Fibroblast of lung (primary cell): ENCODE measurements around the gene ZNF275. TPM values are rescaled to one million over a fixed set of nuclear protein-coding genes. Genes with fewer than 3 reads are reported as not detected.

ENCODE experiments used
- DNase-seq, 2 donors: peaks; one replicate each; pipeline versions ENCODE4 v3.0.0 to v3.0.0-alpha.2; 2010; ENCODE audit warnings: low read depth in 2 of 2
- H2AFZ ChIP-seq: 2 replicates; pipeline ENCODE4 v1.5.1; 2012; ENCODE audit warnings: low read length, control low read depth, inconsistent platforms
- H3K27ac ChIP-seq: 2 replicates; pipeline ENCODE4 v1.5.1; 2011; ENCODE audit warnings: low read length, control low read depth; ENCODE audit not compliant: insufficient read depth
- H3K27me3 ChIP-seq: 2 replicates; pipeline ENCODE4 v1.5.1; 2011; ENCODE audit warnings: mild to moderate bottlenecking, low read length; ENCODE audit not compliant: control insufficient read depth, insufficient read depth
- H3K36me3 ChIP-seq: 2 replicates; pipeline ENCODE4 v1.5.1; 2011; ENCODE audit warnings: low read length; ENCODE audit not compliant: control insufficient read depth, insufficient read depth
- H3K4me1 ChIP-seq: 2 replicates; pipeline ENCODE4 v1.5.1; 2011; ENCODE audit warnings: low read length; ENCODE audit not compliant: control insufficient read depth, insufficient read depth; ENCODE audit errors: extremely low read depth
- H3K4me2 ChIP-seq: 2 replicates; pipeline ENCODE4 v1.5.1; 2011; ENCODE audit warnings: low read length, control low read depth; ENCODE audit not compliant: insufficient read depth; ENCODE audit errors: extremely low read depth
- H3K4me3 ChIP-seq, 4 experiments: fragments of 200-600 bp in 1 of 4; sonication (generic) in 1 of 4; replicated peaks in 1 of 4; 2 replicates each; pipeline ENCODE4 v1.5.1; 2011 to 2016; ENCODE audit warnings: low read length in 4 of 4, low read depth in 3 of 4, mild to moderate bottlenecking in 3 of 4, control low read depth in 2 of 4, inconsistent platforms in 1 of 4, mixed read lengths in 1 of 4; ENCODE audit not compliant: insufficient read depth in 1 of 4; ENCODE audit errors: control extremely low read depth in 1 of 4
- H3K79me2 ChIP-seq: 2 replicates; pipeline ENCODE4 v1.5.1; 2012; ENCODE audit warnings: mild to moderate bottlenecking, low read length, inconsistent platforms; ENCODE audit not compliant: control insufficient read depth, insufficient read depth
- H3K9ac ChIP-seq: 2 replicates; pipeline ENCODE4 v1.5.1; 2011; ENCODE audit warnings: mild to moderate bottlenecking, low read length, control low read depth; ENCODE audit not compliant: insufficient read depth
- H3K9me3 ChIP-seq: 2 replicates; pipeline ENCODE4 v1.5.1; 2012; ENCODE audit warnings: low read depth, low read length; ENCODE audit not compliant: control insufficient read depth, insufficient read depth
- H4K20me1 ChIP-seq: 2 replicates; pipeline ENCODE4 v1.5.1; 2011; ENCODE audit warnings: low read length; ENCODE audit not compliant: control insufficient read depth, insufficient read depth; ENCODE audit errors: extremely low read depth
- EZH2 ChIP-seq: IDR thresholded peaks from 2 replicates; pipeline ENCODE4 v1.5.1; 2012; ENCODE audit warnings: low read length, control low read depth, mild to moderate bottlenecking; ENCODE audit errors: missing control alignments
- polyA plus RNA-seq, 2 donors: library from polyadenylated mRNA; depleted of rRNA in 1 of 2; stranded (reverse) in 1 of 2; unstranded in 1 of 2; fragments of >200 nt; gene quantifications; 2 replicates each; pipeline ENCODE4 v1.2.1, GENCODE V29; 2011 to 2012; ENCODE audit warnings: missing spikeins in 1 of 2
- total RNA-seq: library from RNA; depleted of rRNA; stranded (reverse); fragments of >200 nt; gene quantifications from 2 replicates; pipeline ENCODE4 v1.2.1, GENCODE V29; 2014
- TF ChIP-seq, protein P1 (sequence below), 2 donors: IDR thresholded peaks in 1 of 2; conservative IDR thresholded peaks in 1 of 2; 1 replicate in 1 of 2; 2 replicates in 1 of 2; pipeline ENCODE4 v1.5.1; 2011 to 2012; ENCODE audit warnings: low read length in 2 of 2, control low read depth in 1 of 2, inconsistent platforms in 1 of 2, low read depth in 1 of 2, mild to moderate bottlenecking in 1 of 2

Gene ZNF275
- total and polyA plus RNA-seq, 2 donors (not counting 1 experiment from before 2014, with no cell fraction given) = 6.3 to 12.2 TPM

DNA sequence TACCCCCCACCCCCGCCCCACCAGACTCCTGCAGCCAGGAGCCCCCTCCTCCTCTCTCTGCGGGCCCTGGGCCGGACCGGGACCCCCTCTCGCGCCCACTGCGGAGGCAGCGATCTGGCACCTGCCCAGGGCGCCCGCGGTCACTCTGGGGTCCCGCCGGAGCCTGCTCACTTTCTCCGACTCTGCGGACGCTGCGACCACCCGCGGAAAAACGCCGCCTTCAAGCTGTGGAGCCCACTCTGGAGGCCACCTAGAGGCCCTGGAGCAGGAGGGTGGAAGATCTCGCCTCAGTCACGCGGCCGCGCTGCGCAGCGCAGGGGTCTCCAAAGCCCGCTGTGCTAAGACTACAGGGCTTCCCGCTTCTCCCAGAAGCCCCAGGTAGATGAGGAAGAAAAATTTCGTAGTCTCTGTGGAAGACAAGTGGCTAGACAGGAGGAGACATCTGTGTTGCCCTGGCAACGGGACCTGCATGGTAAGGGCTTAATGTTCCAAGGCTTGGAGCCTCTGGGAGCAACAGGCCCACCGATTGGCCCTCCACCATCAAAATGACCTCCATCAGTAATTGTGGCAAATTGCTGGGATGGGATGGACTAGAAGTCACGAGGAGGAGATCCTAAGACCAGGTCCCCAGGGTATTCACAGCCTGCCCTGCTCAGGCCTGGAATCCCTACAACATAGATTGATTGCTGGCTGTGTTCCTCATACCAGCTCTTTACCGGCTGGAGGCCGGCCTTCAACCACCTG lies 12.4 kb upstream of the ZNF275 start, which contains the start of gene PNMA6F:
Gene PNMA6F, minus strand, starts transcription at position 387 of the 744 bp plus-strand sequence. CDS start 1,093 bp downstream, outside the sequence.
- H3K79me2 ChIP-seq = no peaks in the 10 kb centered on the region
- H3K9me3 ChIP-seq = no peaks in the 10 kb centered on the region
- no peak within 1 kb of the TSS for H2AFZ ChIP-seq
- H3K27me3 ChIP-seq = no peaks in the 10 kb centered on the region
- no peak for TF ChIP-seq EZH2
- TF ChIP-seq, protein P1, sequence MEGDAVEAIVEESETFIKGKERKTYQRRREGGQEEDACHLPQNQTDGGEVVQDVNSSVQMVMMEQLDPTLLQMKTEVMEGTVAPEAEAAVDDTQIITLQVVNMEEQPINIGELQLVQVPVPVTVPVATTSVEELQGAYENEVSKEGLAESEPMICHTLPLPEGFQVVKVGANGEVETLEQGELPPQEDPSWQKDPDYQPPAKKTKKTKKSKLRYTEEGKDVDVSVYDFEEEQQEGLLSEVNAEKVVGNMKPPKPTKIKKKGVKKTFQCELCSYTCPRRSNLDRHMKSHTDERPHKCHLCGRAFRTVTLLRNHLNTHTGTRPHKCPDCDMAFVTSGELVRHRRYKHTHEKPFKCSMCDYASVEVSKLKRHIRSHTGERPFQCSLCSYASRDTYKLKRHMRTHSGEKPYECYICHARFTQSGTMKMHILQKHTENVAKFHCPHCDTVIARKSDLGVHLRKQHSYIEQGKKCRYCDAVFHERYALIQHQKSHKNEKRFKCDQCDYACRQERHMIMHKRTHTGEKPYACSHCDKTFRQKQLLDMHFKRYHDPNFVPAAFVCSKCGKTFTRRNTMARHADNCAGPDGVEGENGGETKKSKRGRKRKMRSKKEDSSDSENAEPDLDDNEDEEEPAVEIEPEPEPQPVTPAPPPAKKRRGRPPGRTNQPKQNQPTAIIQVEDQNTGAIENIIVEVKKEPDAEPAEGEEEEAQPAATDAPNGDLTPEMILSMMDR (conservative IDR thresholded peaks at IDR 0.05 in 1 of 2, IDR thresholded peaks at IDR 0.05 in 1 of 2; ENCODE audit: low read depth in 1 of 2, low read length in 2 of 2) = no peak
- no peak within 1 kb of the TSS for H3K9ac ChIP-seq
- H3K4me2 ChIP-seq = no peak within 1 kb of the TSS
- DNase-seq = no peak
- H3K36me3 ChIP-seq = no peaks in the 10 kb centered on the region
- no peaks in the 10 kb centered on the region for H4K20me1 ChIP-seq
- no peak within 1 kb of the TSS for H3K27ac ChIP-seq
- no peak within 1 kb of the TSS for H3K4me3 ChIP-seq
- no peaks in the 10 kb centered on the region for H3K4me1 ChIP-seq

GRCh38 chrX:153327561-153327960 lies 6.4 kb upstream of the ZNF275 start:
- H3K4me3 ChIP-seq = no peak overlapping the region
- no peak overlapping the region for H3K27ac ChIP-seq
- no peaks in the 10 kb centered on the region for H3K36me3 ChIP-seq
- no peak for DNase-seq
- H4K20me1 ChIP-seq = no peaks in the 10 kb centered on the region
- no peaks in the 10 kb centered on the region for H3K79me2 ChIP-seq
- no peak overlapping the region for H3K9ac ChIP-seq
- no peak overlapping the region for H2AFZ ChIP-seq
- TF ChIP-seq, protein P1 (conservative IDR thresholded peaks at IDR 0.05 in 1 of 2, IDR thresholded peaks at IDR 0.05 in 1 of 2; ENCODE audit: low read depth in 1 of 2, low read length in 2 of 2) = no peak
- TF ChIP-seq EZH2 = no peak
- H3K9me3 ChIP-seq = no peaks in the 10 kb centered on the region
- H3K4me2 ChIP-seq = no peak overlapping the region
- no peaks in the 10 kb centered on the region for H3K4me1 ChIP-seq
- H3K27me3 ChIP-seq = no peaks in the 10 kb centered on the region

DNA sequence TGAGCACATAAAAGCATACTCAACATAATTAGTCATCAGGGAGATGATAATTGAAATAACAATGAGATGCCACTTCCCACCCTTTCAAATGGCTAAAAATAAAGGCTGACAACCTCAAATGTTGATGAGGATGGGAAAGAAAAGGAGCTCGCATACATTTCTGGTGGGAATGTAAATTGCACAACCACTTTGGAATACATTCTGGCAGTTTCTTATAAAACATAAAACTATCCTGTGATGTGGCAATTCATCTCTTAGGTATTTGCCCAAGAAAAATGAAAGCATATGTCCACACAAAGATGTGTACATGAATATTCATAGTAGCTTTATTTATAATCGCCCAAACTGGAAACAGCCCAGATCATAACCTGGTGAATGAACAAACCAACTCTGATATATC lies 687 bp upstream of the ZNF275 start:
- peaks cover 6% of the 10 kb centered on the region for H3K79me2 ChIP-seq
- H3K27ac ChIP-seq = peak overlapping the region; percentile 75
- no peaks in the 10 kb centered on the region for H3K4me1 ChIP-seq
- H3K4me3 ChIP-seq = peak overlapping the region in 3 of 4 experiments; percentile 35 to 63 (median 52)
- no peaks in the 10 kb centered on the region for H3K36me3 ChIP-seq
- H3K4me2 ChIP-seq = peak overlapping the region; percentile 92
- H3K9me3 ChIP-seq = no peaks in the 10 kb centered on the region
- no peak overlapping the region for H2AFZ ChIP-seq
- TF ChIP-seq, protein P1 (conservative IDR thresholded peaks at IDR 0.05 in 1 of 2, IDR thresholded peaks at IDR 0.05 in 1 of 2; ENCODE audit: low read depth in 1 of 2, low read length in 2 of 2) = no peak
- no peak for TF ChIP-seq EZH2
- peak; percentile 39 for DNase-seq
- no peaks in the 10 kb centered on the region for H3K27me3 ChIP-seq
- H3K9ac ChIP-seq = no peak overlapping the region
- H4K20me1 ChIP-seq = no peaks in the 10 kb centered on the region
